Panc1 (cell line): ENCODE results near the gene CNGB1.

Experiments
- POLR2AphosphoS5 ChIP-seq: IDR thresholded peaks from 2 replicates; pipeline ENCODE4 v1.6.1; 2012; ENCODE audit warnings: mild to moderate bottlenecking, low read depth, low read length, moderate library complexity
- SIN3A ChIP-seq: IDR thresholded peaks from 2 replicates; pipeline ENCODE4 v1.6.1; 2012; ENCODE audit warnings: low read depth, mild to moderate bottlenecking, low read length, moderate library complexity, borderline replicate concordance; ENCODE audit not compliant: insufficient read depth
- TCF7L2 ChIP-seq: IDR thresholded peaks from 2 replicates; pipeline ENCODE4 v1.6.1; 2011; ENCODE audit warnings: mild to moderate bottlenecking, low read depth, low read length, inconsistent platforms
- TF ChIP-seq, protein P1 (sequence below): fragments of 450-650 bp; IDR thresholded peaks from 2 replicates; pipeline ENCODE4 v1.5.1; 2017; ENCODE audit warnings: mild to moderate bottlenecking
- TF ChIP-seq, protein P2 (sequence below), 2 experiments: IDR thresholded peaks; 2 replicates each; pipeline ENCODE4 v1.6.1; 2011 to 2012; ENCODE audit warnings: low read depth in 2 of 2, control low read depth in 1 of 2, low read length in 1 of 2, mild to moderate bottlenecking in 1 of 2, moderate library complexity in 1 of 2; ENCODE audit not compliant: insufficient read depth in 1 of 2

DNA sequence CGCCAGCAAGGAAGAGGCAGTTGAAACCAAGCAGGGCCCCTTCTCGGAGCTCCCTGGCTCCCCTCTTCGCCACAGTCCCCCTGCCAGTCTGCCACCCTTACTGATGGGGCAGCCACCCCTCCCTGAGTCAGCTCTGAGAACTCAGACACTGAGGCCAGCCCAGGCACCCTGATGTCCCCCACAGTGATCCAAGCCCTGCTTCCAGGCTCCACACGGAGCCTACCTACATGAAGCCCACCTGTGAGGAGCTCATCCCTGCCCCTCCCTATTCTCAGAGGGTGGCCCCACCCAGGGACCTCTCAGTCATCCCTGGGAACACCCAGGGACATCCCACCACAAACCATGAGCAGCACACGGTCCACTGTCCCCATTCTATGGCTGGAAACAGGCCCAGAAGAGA lies 8.9 kb downstream of the CNGB1 start:
- TF ChIP-seq POLR2AphosphoS5 (no peak), TCF7L2 (no peak), SIN3A (no peak)
- TF ChIP-seq, protein P1, sequence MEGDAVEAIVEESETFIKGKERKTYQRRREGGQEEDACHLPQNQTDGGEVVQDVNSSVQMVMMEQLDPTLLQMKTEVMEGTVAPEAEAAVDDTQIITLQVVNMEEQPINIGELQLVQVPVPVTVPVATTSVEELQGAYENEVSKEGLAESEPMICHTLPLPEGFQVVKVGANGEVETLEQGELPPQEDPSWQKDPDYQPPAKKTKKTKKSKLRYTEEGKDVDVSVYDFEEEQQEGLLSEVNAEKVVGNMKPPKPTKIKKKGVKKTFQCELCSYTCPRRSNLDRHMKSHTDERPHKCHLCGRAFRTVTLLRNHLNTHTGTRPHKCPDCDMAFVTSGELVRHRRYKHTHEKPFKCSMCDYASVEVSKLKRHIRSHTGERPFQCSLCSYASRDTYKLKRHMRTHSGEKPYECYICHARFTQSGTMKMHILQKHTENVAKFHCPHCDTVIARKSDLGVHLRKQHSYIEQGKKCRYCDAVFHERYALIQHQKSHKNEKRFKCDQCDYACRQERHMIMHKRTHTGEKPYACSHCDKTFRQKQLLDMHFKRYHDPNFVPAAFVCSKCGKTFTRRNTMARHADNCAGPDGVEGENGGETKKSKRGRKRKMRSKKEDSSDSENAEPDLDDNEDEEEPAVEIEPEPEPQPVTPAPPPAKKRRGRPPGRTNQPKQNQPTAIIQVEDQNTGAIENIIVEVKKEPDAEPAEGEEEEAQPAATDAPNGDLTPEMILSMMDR: no peak
- TF ChIP-seq, protein P2, sequence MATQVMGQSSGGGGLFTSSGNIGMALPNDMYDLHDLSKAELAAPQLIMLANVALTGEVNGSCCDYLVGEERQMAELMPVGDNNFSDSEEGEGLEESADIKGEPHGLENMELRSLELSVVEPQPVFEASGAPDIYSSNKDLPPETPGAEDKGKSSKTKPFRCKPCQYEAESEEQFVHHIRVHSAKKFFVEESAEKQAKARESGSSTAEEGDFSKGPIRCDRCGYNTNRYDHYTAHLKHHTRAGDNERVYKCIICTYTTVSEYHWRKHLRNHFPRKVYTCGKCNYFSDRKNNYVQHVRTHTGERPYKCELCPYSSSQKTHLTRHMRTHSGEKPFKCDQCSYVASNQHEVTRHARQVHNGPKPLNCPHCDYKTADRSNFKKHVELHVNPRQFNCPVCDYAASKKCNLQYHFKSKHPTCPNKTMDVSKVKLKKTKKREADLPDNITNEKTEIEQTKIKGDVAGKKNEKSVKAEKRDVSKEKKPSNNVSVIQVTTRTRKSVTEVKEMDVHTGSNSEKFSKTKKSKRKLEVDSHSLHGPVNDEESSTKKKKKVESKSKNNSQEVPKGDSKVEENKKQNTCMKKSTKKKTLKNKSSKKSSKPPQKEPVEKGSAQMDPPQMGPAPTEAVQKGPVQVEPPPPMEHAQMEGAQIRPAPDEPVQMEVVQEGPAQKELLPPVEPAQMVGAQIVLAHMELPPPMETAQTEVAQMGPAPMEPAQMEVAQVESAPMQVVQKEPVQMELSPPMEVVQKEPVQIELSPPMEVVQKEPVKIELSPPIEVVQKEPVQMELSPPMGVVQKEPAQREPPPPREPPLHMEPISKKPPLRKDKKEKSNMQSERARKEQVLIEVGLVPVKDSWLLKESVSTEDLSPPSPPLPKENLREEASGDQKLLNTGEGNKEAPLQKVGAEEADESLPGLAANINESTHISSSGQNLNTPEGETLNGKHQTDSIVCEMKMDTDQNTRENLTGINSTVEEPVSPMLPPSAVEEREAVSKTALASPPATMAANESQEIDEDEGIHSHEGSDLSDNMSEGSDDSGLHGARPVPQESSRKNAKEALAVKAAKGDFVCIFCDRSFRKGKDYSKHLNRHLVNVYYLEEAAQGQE (IDR thresholded peaks at IDR 0.05; ENCODE audit: insufficient read depth in 1 of 2, low read depth in 2 of 2, low read length in 1 of 2): no peak
